HCT116 (cell line): ENCODE measurements around the gene SCAF1. TPM values are rescaled to one million over a fixed set of nuclear protein-coding genes. Genes with fewer than 3 reads are reported as not detected.

Source experiments
- ATAC-seq: fragments of 200-7000 bp; cut with Tn5 transposase; 2 replicates; pipeline ENCODE4 v1.9.1; 2020; ENCODE audit warnings: mild to moderate bottlenecking, moderate library complexity
- BruUV-seq: library from RNA; stranded (reverse); fragments of 400-500 nt; replicated peaks from 2 replicates; lab custom pipeline; 2021; lab: Mats Ljungman, UMichigan
- CTCF ChIA-PET: fragments of 300-600 bp; sonication (Branson Sonifier 250); formaldehyde crosslinking; loops from one replicate; lab custom pipeline; 2021; ENCODE audit warnings: antibody characterized with exemption; lab: Charles Lee
- POLR2A ChIA-PET: fragments of 300-600, 350-600 bp; sonication (Branson Sonifier 250); formaldehyde crosslinking; loops from one replicate; lab custom pipeline; 2021; ENCODE audit warnings: antibody characterized with exemption; lab: Charles Lee
- RAD21 ChIA-PET, 2 experiments: fragments of 300-600 bp; sonication (Branson Sonifier 250); formaldehyde crosslinking; loops; one replicate each; lab custom pipeline; 2023; ENCODE audit warnings: low total read pairs in 2 of 2; ENCODE audit not compliant: uncharacterized antibody in 2 of 2, unreplicated experiment in 2 of 2, low non-redundant PET in 1 of 2; lab: Charles Lee
- DNase-seq: peaks from one replicate; pipeline ENCODE4 v3.0.0-alpha.2; 2010; ENCODE audit warnings: low read depth, low spot score
- H2AFZ ChIP-seq: fragments of 200-600 bp; shearing (Covaris generic), sonication (generic); 2 replicates; pipeline ENCODE4 v1.6.1; 2017; ENCODE audit warnings: low read depth, mixed run types, mixed read lengths, antibody characterized with exemption, low read length; ENCODE audit not compliant: poor library complexity, severe bottlenecking
- H3K27ac ChIP-seq: 2 replicates; pipeline ENCODE4 v1.5.1; 2012; ENCODE audit warnings: low read depth, low read length
- H3K27me3 ChIP-seq: fragments of 200-600 bp; sonication (generic); 2 replicates; pipeline ENCODE4 v1.6.1; 2016; ENCODE audit warnings: mixed run types, low read length, mixed read lengths; ENCODE audit not compliant: insufficient read depth
- H3K36me3 ChIP-seq, 2 experiments: fragments of 200-500 bp in 1 of 2; fragments of 200-600 bp in 1 of 2; sonication (Bioruptor generic) in 1 of 2; sonication (generic) in 1 of 2; 2 replicates each; pipeline versions ENCODE4 v1.5.1 to v1.6.1; 2014 to 2016; ENCODE audit warnings: low read length in 2 of 2, inconsistent platforms in 1 of 2, mixed read lengths in 1 of 2, mixed run types in 1 of 2; ENCODE audit not compliant: insufficient read depth in 2 of 2, control insufficient read depth in 1 of 2
- H3K4me1 ChIP-seq, 2 experiments: fragments of 200-600 bp in 1 of 2; sonication (generic) in 1 of 2; 2 replicates each; pipeline versions ENCODE4 v1.5.1 to v1.6.1; 2012 to 2017; ENCODE audit warnings: low read length in 2 of 2, inconsistent platforms in 1 of 2, mild to moderate bottlenecking in 1 of 2, mixed read lengths in 1 of 2, mixed run types in 1 of 2, moderate library complexity in 1 of 2; ENCODE audit not compliant: insufficient read depth in 2 of 2, control insufficient read depth in 1 of 2
- H3K4me2 ChIP-seq: fragments of 200-600 bp; sonication (generic); 2 replicates; pipeline ENCODE4 v1.6.1; 2017; ENCODE audit warnings: mixed run types, low read length, mixed read lengths
- H3K4me3 ChIP-seq, 2 experiments: fragments of 200-600 bp in 1 of 2; sonication (generic) in 1 of 2; replicated peaks in 1 of 2; 2 replicates each; pipeline ENCODE4 v1.5.1; 2011 to 2016; ENCODE audit warnings: low read length in 2 of 2, control low read depth in 1 of 2, low read depth in 1 of 2, mild to moderate bottlenecking in 1 of 2, mixed read lengths in 1 of 2, mixed run types in 1 of 2
- H3K79me2 ChIP-seq: fragments of 200-600 bp; sonication (generic); 2 replicates; pipeline ENCODE4 v1.6.1; 2017; ENCODE audit warnings: mild to moderate bottlenecking, mixed run types, low read length, moderate library complexity, mixed read lengths; ENCODE audit not compliant: insufficient read depth
- H3K9ac ChIP-seq: fragments of 200-600 bp; sonication (generic); 2 replicates; pipeline ENCODE4 v1.6.1; 2016; ENCODE audit warnings: low read length, mixed read lengths
- H3K9me2 ChIP-seq: fragments of 200-600 bp; sonication (generic), shearing (Covaris generic); 2 replicates; pipeline ENCODE4 v1.6.1; 2017; ENCODE audit warnings: mixed run types, mild to moderate bottlenecking, moderate library complexity; ENCODE audit not compliant: insufficient read depth
- H3K9me3 ChIP-seq, 2 experiments: fragments of 200-500 bp in 1 of 2; fragments of 200-600 bp in 1 of 2; sonication (Bioruptor generic) in 1 of 2; sonication (generic) in 1 of 2; 2 replicates each; pipeline ENCODE4 v1.6.1; 2014 to 2017; ENCODE audit warnings: low read length in 2 of 2, mixed read lengths in 2 of 2, inconsistent platforms in 1 of 2, low read depth in 1 of 2, mild to moderate bottlenecking in 1 of 2, mixed run types in 1 of 2, moderate library complexity in 1 of 2; ENCODE audit not compliant: control insufficient read depth in 1 of 2, insufficient read depth in 1 of 2
- H4K20me1 ChIP-seq: fragments of 200-600 bp; sonication (generic), shearing (Covaris generic); 2 replicates; pipeline ENCODE4 v1.6.1; 2017; ENCODE audit warnings: mixed run types, mild to moderate bottlenecking, moderate library complexity; ENCODE audit not compliant: insufficient read depth
- EGR1 ChIP-seq: IDR thresholded peaks from 2 replicates; pipeline ENCODE4 v1.6.1; 2012; ENCODE audit warnings: low read depth
- POLR2A ChIP-seq: IDR thresholded peaks from 2 replicates; pipeline ENCODE4 v1.7.0; 2011; ENCODE audit warnings: borderline replicate concordance; ENCODE audit not compliant: insufficient read depth, insufficient read length; ENCODE audit errors: extremely low read depth
- SP1 ChIP-seq: IDR thresholded peaks from 2 replicates; pipeline ENCODE4 v1.6.1; 2012; ENCODE audit warnings: low read depth
- SRF ChIP-seq: IDR thresholded peaks from 2 replicates; pipeline ENCODE4 v1.6.1; 2012; ENCODE audit warnings: low read depth
- TCF7L2 ChIP-seq: IDR thresholded peaks from 2 replicates; pipeline ENCODE4 v1.7.0; 2011; ENCODE audit warnings: borderline replicate concordance, inconsistent platforms; ENCODE audit not compliant: insufficient read depth, insufficient read length; ENCODE audit errors: extremely low read depth
- ZNF274 ChIP-seq: fragments of 200-500 bp; sonication (Bioruptor generic); IDR thresholded peaks from 2 replicates; pipeline ENCODE4 v1.6.1; 2014; ENCODE audit warnings: mild to moderate bottlenecking, low read depth, low read length, inconsistent platforms
- intact Hi-C: fragments of 100-400 bp; cut with micrococcal nuclease; formaldehyde crosslinking; loops from 2 replicates; pipeline ENCODE4 v1.10.0; 2022
- total RNA-seq: library from RNA; stranded (reverse); gene quantifications from one replicate; pipeline ENCODE4 v1.2.1, GENCODE V29; 2021; ENCODE audit not compliant: unreplicated experiment
- TF ChIP-seq, protein P1 (sequence below): IDR thresholded peaks from 2 replicates; pipeline ENCODE4 v1.6.1; 2012
- TF ChIP-seq, protein P2 (sequence below): IDR thresholded peaks from 2 replicates; pipeline ENCODE4 v1.6.1; 2011; ENCODE audit warnings: mild to moderate bottlenecking, low read length, moderate library complexity; ENCODE audit not compliant: insufficient replicate concordance; ENCODE audit errors: extremely low read depth

Gene SCAF1
- total RNA-seq, 1 experiment from 2014 or later, result 96.8 TPM

DNA sequence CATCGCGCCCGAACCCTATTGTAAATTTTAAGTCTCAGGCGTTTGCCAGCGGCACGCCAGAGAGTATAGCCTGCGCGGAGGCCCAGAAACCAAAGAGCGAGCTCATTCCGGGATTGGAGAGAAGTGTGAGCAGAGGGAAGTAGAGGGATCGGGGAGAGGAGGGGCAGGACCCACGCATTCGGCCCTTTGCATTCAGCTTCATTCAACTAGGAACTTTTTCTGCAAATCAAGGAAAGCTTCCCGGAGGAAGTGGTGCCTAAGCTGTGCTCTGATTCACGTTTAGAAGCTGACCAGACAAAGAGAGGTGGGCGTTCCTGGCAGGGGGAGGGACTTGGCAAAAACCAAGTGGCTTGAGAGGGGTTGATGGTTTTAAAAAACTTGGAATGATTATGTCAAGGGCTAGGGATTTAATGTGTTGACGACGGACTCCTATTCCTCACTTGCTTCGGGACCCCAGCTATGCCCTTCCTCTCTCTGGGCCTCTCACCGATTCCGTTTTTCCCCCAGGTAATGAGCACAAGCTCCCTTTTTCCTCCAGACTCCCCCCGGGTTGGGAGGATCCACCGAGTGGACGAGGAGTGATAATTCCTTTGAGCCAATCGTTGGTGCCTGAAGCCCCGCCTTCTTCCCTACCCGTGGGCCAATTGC is 34.3 kb downstream of the SCAF1 start (continued):
- TF ChIP-seq, protein P1, sequence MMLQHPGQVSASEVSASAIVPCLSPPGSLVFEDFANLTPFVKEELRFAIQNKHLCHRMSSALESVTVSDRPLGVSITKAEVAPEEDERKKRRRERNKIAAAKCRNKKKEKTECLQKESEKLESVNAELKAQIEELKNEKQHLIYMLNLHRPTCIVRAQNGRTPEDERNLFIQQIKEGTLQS, result no peak
- TF ChIP-seq POLR2A (peak; percentile 96), TCF7L2 (peak; percentile 29), ZNF274 (no peak)

DNA sequence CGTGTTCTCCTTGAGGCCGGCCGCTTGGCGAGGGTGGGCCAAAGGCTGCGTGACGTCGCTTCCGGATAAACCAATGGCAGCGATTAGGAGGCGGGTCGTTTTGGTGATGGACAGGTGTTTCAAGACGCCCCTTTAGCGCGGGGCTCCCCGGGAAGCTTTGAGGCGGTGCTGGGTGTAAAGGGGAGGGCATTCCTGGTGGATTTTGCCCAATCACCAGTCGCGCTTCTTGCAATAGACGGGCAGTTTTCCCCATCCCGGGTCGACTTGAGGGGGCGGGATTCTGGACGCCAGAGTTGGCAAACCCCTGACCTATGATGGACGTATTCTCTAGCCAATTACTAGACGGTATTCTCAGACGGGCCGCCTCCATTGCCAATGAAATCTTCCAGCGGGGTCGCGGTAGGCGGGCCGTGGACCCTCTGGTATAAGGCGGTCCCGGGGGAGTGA is 34.8 kb downstream of the SCAF1 start:
- Histone ChIP-seq H3K4me1 (peaks cover 31 to 49% of the 10 kb centered on the region in 2 experiments), H4K20me1 (peaks cover 22% of the 10 kb centered on the region; the same call in 1 of the 2 replicates), H3K79me2 (peaks cover 47% of the 10 kb centered on the region), H3K9me2 (no peaks in the 10 kb centered on the region), H3K27me3 (no peaks in the 10 kb centered on the region), H3K27ac (peak overlapping the region; percentile 99), H3K9me3 (no peaks in the 10 kb centered on the region), H3K4me3 (peak overlapping the region; percentile 93 to 99), H2AFZ (no peak overlapping the region), H3K9ac (peak overlapping the region; percentile 100), H3K36me3 (peaks cover 5 to 12% of the 10 kb centered on the region in 2 experiments; a peak in 3 of 4 replicates), H3K4me2 (peak overlapping the region; percentile 69)
- BruUV-seq, result no TSS peak
- TF ChIP-seq, protein P2, sequence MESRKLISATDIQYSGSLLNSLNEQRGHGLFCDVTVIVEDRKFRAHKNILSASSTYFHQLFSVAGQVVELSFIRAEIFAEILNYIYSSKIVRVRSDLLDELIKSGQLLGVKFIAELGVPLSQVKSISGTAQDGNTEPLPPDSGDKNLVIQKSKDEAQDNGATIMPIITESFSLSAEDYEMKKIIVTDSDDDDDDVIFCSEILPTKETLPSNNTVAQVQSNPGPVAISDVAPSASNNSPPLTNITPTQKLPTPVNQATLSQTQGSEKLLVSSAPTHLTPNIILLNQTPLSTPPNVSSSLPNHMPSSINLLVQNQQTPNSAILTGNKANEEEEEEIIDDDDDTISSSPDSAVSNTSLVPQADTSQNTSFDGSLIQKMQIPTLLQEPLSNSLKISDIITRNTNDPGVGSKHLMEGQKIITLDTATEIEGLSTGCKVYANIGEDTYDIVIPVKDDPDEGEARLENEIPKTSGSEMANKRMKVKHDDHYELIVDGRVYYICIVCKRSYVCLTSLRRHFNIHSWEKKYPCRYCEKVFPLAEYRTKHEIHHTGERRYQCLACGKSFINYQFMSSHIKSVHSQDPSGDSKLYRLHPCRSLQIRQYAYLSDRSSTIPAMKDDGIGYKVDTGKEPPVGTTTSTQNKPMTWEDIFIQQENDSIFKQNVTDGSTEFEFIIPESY, result peak; percentile 17
- TF ChIP-seq SP1 (peak; percentile 97), EGR1 (0 out of 2 replicates have a peak, but pooled peaks have one; percentile 72), SRF (no peak; the same call in 1 of the 2 replicates)
- TF ChIP-seq, protein P1, result no peak
- ChIA-PET CTCF (interaction anchor here (0.9 to 3.4 kb wide), 8 partner anchors 10 to 130 kb away, joined by 3 to 19 read pairs (median 3); partner anchors contain the start of genes BCL2L12, IRF3, NOSIP and PRR12), RAD21 (interaction anchor here in 1 of 2 experiments (0.5 to 1.3 kb wide), 2 partner anchors 36 to 683 kb away, joined by 5 to 6 read pairs; partner anchors contain the start of genes RRAS and RUVBL2), POLR2A (interaction anchor here (0.8 to 4.3 kb wide), 21 partner anchors 12 to 683 kb away, joined by 3 to 92 read pairs (median 5); partner anchors contain the start of genes ALDH16A1, AP2A1, ATF5 and BCL2L12)
- intact Hi-C loops, result loop anchor here (1.0 to 5.0 kb wide), 5 partner anchors 37 to 174 kb away; partner anchors contain the start of genes PRR12 and RRAS
- DNase-seq, result peak; percentile 100
- ATAC-seq, result peak; percentile 71
